CD14-positive monocyte (primary cell): Measurements from ENCODE around the gene ABCB8. TPM values are rescaled to one million over a fixed set of nuclear protein-coding genes. Genes with fewer than 3 reads are reported as not detected.

Experiments used
- DNase-seq, 3 donors: peaks; one replicate each; pipeline ENCODE4 v3.0.0-alpha.2; 2011 to 2022
- H2AFZ ChIP-seq: 2 replicates; pipeline ENCODE4 v1.6.0; 2012; ENCODE audit warnings: mild to moderate bottlenecking, low read depth, low read length, inconsistent platforms; ENCODE audit not compliant: insufficient read depth, poor library complexity, severe bottlenecking
- H3K27ac ChIP-seq, 2 donors: 1 replicate in 1 of 2; 2 replicates in 1 of 2; pipeline ENCODE4 v1.5.1; 2012 to 2013; ENCODE audit warnings: low read length in 2 of 2, control low read depth in 1 of 2, inconsistent platforms in 1 of 2, low read depth in 1 of 2, mild to moderate bottlenecking in 1 of 2
- H3K27me3 ChIP-seq, 2 donors: one replicate each; pipeline versions ENCODE4 v1.6.0 to v1.6.1; 2011 to 2013; ENCODE audit warnings: low read length in 2 of 2; ENCODE audit not compliant: control insufficient read depth in 2 of 2, insufficient read depth in 2 of 2
- H3K36me3 ChIP-seq, 2 donors: replicated peaks in 1 of 2; 1 replicate in 1 of 2; 2 replicates in 1 of 2; pipeline versions ENCODE4 v1.5.1 to v1.6.1; 2012 to 2013; ENCODE audit warnings: low read length in 2 of 2, control low read depth in 1 of 2, inconsistent platforms in 1 of 2, mild to moderate bottlenecking in 1 of 2; ENCODE audit not compliant: insufficient read depth in 2 of 2, control insufficient read depth in 1 of 2
- H3K4me1 ChIP-seq, 2 donors: 1 replicate in 1 of 2; 2 replicates in 1 of 2; pipeline versions ENCODE4 v1.5.1 to v1.6.1; 2012 to 2013; ENCODE audit warnings: low read length in 2 of 2, control low read depth in 1 of 2, inconsistent platforms in 1 of 2, mild to moderate bottlenecking in 1 of 2, moderate library complexity in 1 of 2; ENCODE audit not compliant: insufficient read depth in 2 of 2, control insufficient read depth in 1 of 2
- H3K4me2 ChIP-seq: replicated peaks from 2 replicates; pipeline ENCODE3; 2012; ENCODE audit warnings: low read length, moderate library complexity, mild to moderate bottlenecking; ENCODE audit not compliant: poor library complexity, severe bottlenecking; ENCODE audit errors: extremely low read depth
- H3K4me3 ChIP-seq, 3 experiments: fragments of 200-600 bp in 1 of 3; sonication (generic) in 1 of 3; replicated peaks in 1 of 3; 1 replicate in 2 of 3; 2 replicates in 1 of 3; pipeline ENCODE4 v1.5.1; 2011 to 2013; ENCODE audit warnings: low read length in 3 of 3, mild to moderate bottlenecking in 3 of 3, control low read depth in 2 of 3, low read depth in 2 of 3, inconsistent platforms in 1 of 3, moderate library complexity in 1 of 3
- H3K79me2 ChIP-seq: 2 replicates; pipeline ENCODE4 v1.6.0; 2012; ENCODE audit warnings: mild to moderate bottlenecking, control low read depth, inconsistent platforms, low read length, moderate library complexity; ENCODE audit not compliant: insufficient read depth
- H3K9ac ChIP-seq: 2 replicates; pipeline ENCODE4 v1.6.0; 2017; ENCODE audit warnings: low read length, mild to moderate bottlenecking; ENCODE audit not compliant: insufficient read depth, poor library complexity, severe bottlenecking
- H3K9me3 ChIP-seq, 2 donors: replicated peaks in 1 of 2; 1 replicate in 1 of 2; 2 replicates in 1 of 2; pipeline versions ENCODE4 v1.5.1 to v1.6.1; 2012 to 2013; ENCODE audit warnings: low read length in 2 of 2, control low read depth in 1 of 2; ENCODE audit not compliant: control insufficient read depth in 1 of 2, insufficient read depth in 1 of 2
- H4K20me1 ChIP-seq: 2 replicates; pipeline ENCODE4 v1.6.0; 2012; ENCODE audit warnings: mild to moderate bottlenecking, low read length, control low read depth, moderate library complexity; ENCODE audit not compliant: insufficient read depth
- H3K27ac Mint-ChIP-seq, 7 donors: one replicate each; pipeline ENCODE4 v1.8.0; 2020; ENCODE audit warnings: mild to moderate bottlenecking in 7 of 7, mixed read lengths in 7 of 7, moderate library complexity in 6 of 7, inconsistent platforms in 2 of 7
- H3K27me3 Mint-ChIP-seq, 3 donors: one replicate each; pipeline ENCODE4 v1.8.0; 2021 to 2022; ENCODE audit warnings: low read depth in 3 of 3, mild to moderate bottlenecking in 3 of 3, mixed read lengths in 3 of 3, moderate library complexity in 3 of 3, inconsistent platforms in 1 of 3
- H3K36me3 Mint-ChIP-seq, 2 donors: one replicate each; pipeline ENCODE4 v1.8.0; 2020; ENCODE audit warnings: mixed read lengths in 2 of 2, inconsistent platforms in 1 of 2, mild to moderate bottlenecking in 1 of 2
- H3K4me1 Mint-ChIP-seq: one replicate; pipeline ENCODE4 v1.8.0; 2020; ENCODE audit warnings: mild to moderate bottlenecking, mixed read lengths
- H3K4me3 Mint-ChIP-seq, 2 donors: one replicate each; pipeline ENCODE4 v1.8.0; 2020; ENCODE audit warnings: mild to moderate bottlenecking in 2 of 2, mixed read lengths in 2 of 2, moderate library complexity in 1 of 2
- H3K9me3 Mint-ChIP-seq, 7 donors: one replicate each; pipeline ENCODE4 v1.8.0; 2020 to 2022; ENCODE audit warnings: mixed read lengths in 7 of 7, mild to moderate bottlenecking in 6 of 7, moderate library complexity in 6 of 7, inconsistent platforms in 2 of 7
- WGBS: methylation state at CpG from one replicate; pipeline ENCODE4 v1.1.5; 2013; ENCODE audit warnings: missing lambda C conversion rate; ENCODE audit not compliant: insufficient coverage; 5-methylcytosine and 5-hydroxymethylcytosine counted together
- intact Hi-C, 2 donors: fragments of 100-400 bp; cut with micrococcal nuclease; formaldehyde crosslinking; loops; one replicate each; pipeline versions ENCODE4 v1.15.0 to v1.15.1; 2023
- polyA plus RNA-seq, 3 donors: library from polyadenylated mRNA; depleted of rRNA in 1 of 3; unstranded in 2 of 3; stranded (reverse) in 1 of 3; fragments of 300-500 nt in 2 of 3; fragments of >200 nt in 1 of 3; fragmentation: Illumina TruSeq in 2 of 3; gene quantifications; 1 replicate in 2 of 3; 2 replicates in 1 of 3; pipeline ENCODE4 v1.2.3, GENCODE V29; 2012 to 2021
- TF ChIP-seq, protein P1 (sequence below): fragments of 200-600 bp; IDR thresholded peaks from one replicate; pipeline ENCODE4 v1.8.0; 2022; ENCODE audit warnings: antibody characterized with exemption, mild to moderate bottlenecking

The ABCB8 gene
- polyA plus RNA-seq, 3 donors = 9.3 to 19.9 (median 9.5) TPM

DNA sequence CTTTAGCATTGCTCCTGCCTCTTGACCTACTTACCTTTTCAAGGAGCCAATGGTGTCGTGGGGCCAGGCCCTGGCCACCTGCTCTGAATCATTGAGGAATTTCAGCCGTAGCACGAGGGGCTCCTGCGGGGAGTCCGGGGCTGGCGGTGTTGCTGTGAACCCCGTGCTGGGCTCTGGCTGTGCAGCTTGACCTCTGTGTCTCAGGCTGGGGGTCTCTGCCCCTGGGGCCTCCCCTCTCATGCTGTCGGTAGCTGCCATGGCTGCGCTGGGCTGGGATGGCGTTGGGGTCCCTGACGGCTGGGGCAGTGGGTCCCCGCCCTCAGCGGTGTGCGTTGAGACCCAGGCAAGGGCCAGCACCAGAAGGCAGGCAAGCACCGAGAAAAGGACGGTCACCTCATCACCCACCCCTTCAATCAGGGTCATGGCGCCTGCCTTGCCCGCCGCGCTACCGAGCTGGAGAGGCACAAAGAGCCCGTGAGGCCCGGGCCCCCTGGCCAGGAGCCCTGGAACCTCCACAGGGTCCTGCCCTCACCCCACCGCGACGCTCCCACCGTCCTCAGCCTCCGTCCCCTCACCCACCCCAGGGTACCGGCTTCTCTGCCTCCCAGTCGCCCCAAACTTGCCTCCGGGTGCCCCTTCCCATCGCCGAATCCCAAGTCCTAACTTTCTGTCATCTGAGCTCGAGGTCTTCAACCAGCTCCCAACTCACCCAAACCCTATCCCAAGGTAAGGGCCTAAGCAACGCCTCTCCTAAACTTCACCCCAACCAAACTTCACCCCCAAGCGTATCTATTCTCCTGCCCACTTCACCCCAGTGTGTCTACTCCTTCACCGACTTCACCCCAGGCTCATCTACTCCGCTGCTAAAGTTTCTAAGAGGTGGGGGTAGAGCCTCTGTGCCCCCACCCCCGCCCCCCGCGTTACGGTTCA lies 54.2 kb downstream of the ABCB8 start:
- H3K4me3 Mint-ChIP-seq = peak overlapping the region; percentile 84 to 91
- TF ChIP-seq, protein P1, sequence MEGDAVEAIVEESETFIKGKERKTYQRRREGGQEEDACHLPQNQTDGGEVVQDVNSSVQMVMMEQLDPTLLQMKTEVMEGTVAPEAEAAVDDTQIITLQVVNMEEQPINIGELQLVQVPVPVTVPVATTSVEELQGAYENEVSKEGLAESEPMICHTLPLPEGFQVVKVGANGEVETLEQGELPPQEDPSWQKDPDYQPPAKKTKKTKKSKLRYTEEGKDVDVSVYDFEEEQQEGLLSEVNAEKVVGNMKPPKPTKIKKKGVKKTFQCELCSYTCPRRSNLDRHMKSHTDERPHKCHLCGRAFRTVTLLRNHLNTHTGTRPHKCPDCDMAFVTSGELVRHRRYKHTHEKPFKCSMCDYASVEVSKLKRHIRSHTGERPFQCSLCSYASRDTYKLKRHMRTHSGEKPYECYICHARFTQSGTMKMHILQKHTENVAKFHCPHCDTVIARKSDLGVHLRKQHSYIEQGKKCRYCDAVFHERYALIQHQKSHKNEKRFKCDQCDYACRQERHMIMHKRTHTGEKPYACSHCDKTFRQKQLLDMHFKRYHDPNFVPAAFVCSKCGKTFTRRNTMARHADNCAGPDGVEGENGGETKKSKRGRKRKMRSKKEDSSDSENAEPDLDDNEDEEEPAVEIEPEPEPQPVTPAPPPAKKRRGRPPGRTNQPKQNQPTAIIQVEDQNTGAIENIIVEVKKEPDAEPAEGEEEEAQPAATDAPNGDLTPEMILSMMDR = no peak
- Histone ChIP-seq H3K9me3 (no peaks in the 10 kb centered on the region), H3K27ac (peak overlapping the region; percentile 35 to 81), H3K4me2 (peak overlapping the region; percentile 86), H3K4me1 (peaks cover 47 to 67% of the 10 kb centered on the region in 2 donors), H4K20me1 (peaks cover 26% of the 10 kb centered on the region), H3K79me2 (peaks cover 43% of the 10 kb centered on the region), H3K4me3 (peak overlapping the region; percentile 54 to 88 (median 59)), H3K27me3 (no peaks in the 10 kb centered on the region), H3K9ac (peak overlapping the region; percentile 84), H3K36me3 (peaks cover 0 to 7% of the 10 kb centered on the region in 2 donors), H2AFZ (peak overlapping the region; percentile 72)
- 81% methylated on average over 29 of the region's 42 CpGs for WGBS
- peaks cover 0 to 2% (median 1%) of the 10 kb centered on the region in 3 donors for H3K27me3 Mint-ChIP-seq
- H3K36me3 Mint-ChIP-seq = peaks cover 3 to 8% of the 10 kb centered on the region in 2 donors
- H3K27ac Mint-ChIP-seq = peak overlapping the region; percentile 68 to 95 (median 90)
- intact Hi-C loops = loop anchor here in 1 of 2 donors (10.0 kb wide), 2 partner anchors 298 to 708 kb away; partner anchors contain the start of gene ZNF775
- peaks cover 0 to 2% (median 0%) of the 10 kb centered on the region in 7 donors for H3K9me3 Mint-ChIP-seq
- H3K4me1 Mint-ChIP-seq = peaks cover 43% of the 10 kb centered on the region
- no peak for DNase-seq

DNA sequence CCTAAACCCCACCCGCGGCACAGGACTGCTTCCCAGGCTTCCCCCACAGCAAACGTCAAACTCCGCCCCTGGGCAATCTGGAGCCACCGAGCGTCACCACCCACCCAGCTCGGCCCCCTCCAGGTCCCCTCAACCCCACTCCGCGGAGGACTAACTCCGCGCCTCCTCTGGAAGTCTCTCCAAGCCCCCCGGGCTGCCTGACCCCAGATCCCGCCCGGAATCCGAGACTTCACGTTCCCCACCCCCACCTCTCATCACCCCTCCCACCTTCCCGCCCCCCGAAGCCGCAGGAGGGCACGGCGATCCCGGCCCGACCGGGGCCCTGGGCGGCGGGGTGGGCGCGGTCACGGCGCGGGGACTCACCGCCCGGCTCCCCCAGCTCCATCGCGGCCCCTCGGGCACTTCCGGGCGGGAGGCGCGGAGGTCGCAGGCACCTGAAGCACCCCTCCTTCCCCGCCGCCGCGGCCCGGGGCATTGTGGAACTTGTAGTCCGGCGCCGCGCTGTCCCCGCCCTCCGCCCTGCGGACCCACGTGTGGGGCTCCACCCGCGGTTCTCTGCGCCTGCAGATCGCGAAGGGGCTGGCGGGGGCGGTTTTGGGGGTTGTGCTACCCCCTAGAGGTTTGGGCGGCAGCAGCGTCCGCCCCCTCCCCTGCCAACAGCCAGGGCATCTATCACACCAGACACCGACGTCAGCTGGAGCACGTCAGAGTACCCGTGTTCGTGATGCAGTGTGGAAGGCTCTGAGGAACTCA lies 55.0 kb downstream of the ABCB8 start, which contains the start of gene TMUB1:
Gene TMUB1, minus strand, starts transcription at position 423 of the 753 bp plus-strand sequence. CDS start 930 bp downstream, outside the sequence.
- Histone ChIP-seq H3K9ac (peak within 1 kb of the TSS; percentile 84), H3K9me3 (no peaks in the 10 kb centered on the region), H3K27ac (peak within 1 kb of the TSS; percentile 35 to 81), H2AFZ (peak within 1 kb of the TSS; percentile 72), H3K27me3 (no peaks in the 10 kb centered on the region), H3K4me3 (peak within 1 kb of the TSS; percentile 54 to 88 (median 59)), H3K79me2 (peaks cover 43% of the 10 kb centered on the region), H3K36me3 (no peaks in the 10 kb centered on the region), H4K20me1 (peaks cover 30% of the 10 kb centered on the region), H3K4me1 (peaks cover 54 to 76% of the 10 kb centered on the region in 2 donors), H3K4me2 (peak within 1 kb of the TSS; percentile 86)
- peak; percentile 66 to 86 (median 78) for DNase-seq
- intact Hi-C loops = loop anchor here in 1 of 2 donors (10.0 kb wide), 2 partner anchors 298 to 708 kb away; partner anchors contain the start of gene ZNF775
- Mint-ChIP-seq H3K4me1 (peaks cover 46% of the 10 kb centered on the region), H3K9me3 (peaks cover 0 to 2% (median 0%) of the 10 kb centered on the region in 7 donors), H3K27ac (peak within 1 kb of the TSS; percentile 68 to 95 (median 90)), H3K4me3 (peak within 1 kb of the TSS; percentile 84 to 91), H3K36me3 (peaks cover under 1 to 5% of the 10 kb centered on the region in 2 donors), H3K27me3 (peaks cover 0 to 2% (median under 1%) of the 10 kb centered on the region in 3 donors)
- under 1% methylated on average over 57 of the region's 69 CpGs for WGBS
- TF ChIP-seq, protein P1 = no peak
